Panc1 (cell line): ENCODE measurements around the gene CDK18.

ENCODE experiments used
- CTCF ChIP-seq: fragments of 450-650 bp; IDR thresholded peaks from 2 replicates; pipeline ENCODE4 v1.5.1; 2017; ENCODE audit warnings: mild to moderate bottlenecking
- REST ChIP-seq, 2 experiments: IDR thresholded peaks; 2 replicates each; pipeline ENCODE4 v1.6.1; 2011 to 2012; ENCODE audit warnings: low read depth in 2 of 2, control low read depth in 1 of 2, low read length in 1 of 2, mild to moderate bottlenecking in 1 of 2, moderate library complexity in 1 of 2; ENCODE audit not compliant: insufficient read depth in 1 of 2
- TCF7L2 ChIP-seq: IDR thresholded peaks from 2 replicates; pipeline ENCODE4 v1.6.1; 2011; ENCODE audit warnings: mild to moderate bottlenecking, low read depth, low read length, inconsistent platforms

- TF ChIP-seq TCF7L2 (no peak), REST (IDR thresholded peaks at IDR 0.05; ENCODE audit: insufficient read depth in 1 of 2, low read depth in 2 of 2, low read length in 1 of 2) (no peak), CTCF (no peak)
Observed at GRCh38 chr1:205518661-205519540, 14.4 kb downstream of the CDK18 start.
